Psoas muscle (tissue), 8 donors: ENCODE measurements around the gene SPSB4. TPM values are rescaled to one million over a fixed set of nuclear protein-coding genes. Genes with fewer than 3 reads are reported as not detected.

ENCODE experiments used
- ATAC-seq, 4 donors: fragments of 200-7000 bp; cut with Tn5 transposase; one replicate each; pipeline ENCODE4 v1.9.1; 2020; ENCODE audit warnings: moderate library complexity in 3 of 4, mild to moderate bottlenecking in 2 of 4
- DNase-seq, 2 donors: peaks; one replicate each; pipeline ENCODE4 v3.0.0-alpha.2; 2020
- H3K27ac ChIP-seq: fragments of 200-600 bp; one replicate; pipeline ENCODE4 v1.8.0; 2022
- H3K27me3 ChIP-seq, 3 donors: fragments of 200-600 bp in 1 of 3; one replicate each; pipeline versions ENCODE4 v1.6.1 to v1.8.0; 2013 to 2022; ENCODE audit warnings: low read length in 2 of 3, mild to moderate bottlenecking in 2 of 3, moderate library complexity in 1 of 3; ENCODE audit not compliant: insufficient read depth in 3 of 3
- H3K36me3 ChIP-seq, 2 donors: fragments of 200-600 bp in 1 of 2; one replicate each; pipeline versions ENCODE4 v1.6.1 to v1.8.0; 2013 to 2022; ENCODE audit warnings: low read depth in 1 of 2, mild to moderate bottlenecking in 1 of 2, moderate library complexity in 1 of 2; ENCODE audit not compliant: insufficient read depth in 1 of 2
- H3K4me1 ChIP-seq: fragments of 200-600 bp; one replicate; pipeline ENCODE4 v1.8.0; 2022
- H3K4me3 ChIP-seq: fragments of 200-600 bp; one replicate; pipeline ENCODE4 v1.8.0; 2022; ENCODE audit warnings: mild to moderate bottlenecking
- H3K9me3 ChIP-seq: fragments of 200-600 bp; one replicate; pipeline ENCODE4 v1.8.0; 2022
- WGBS, 3 donors: extraction: QIAGEN DNeasy Blood & Tissue Kit; methylation state at CpG; one replicate each; pipeline versions ENCODE4 v1.1.6 to v1.1.7; 2013; 5-methylcytosine and 5-hydroxymethylcytosine counted together
- intact Hi-C, 2 donors: fragments of 100-400 bp; cut with DNase I; formaldehyde crosslinking; loops; one replicate each; pipeline versions ENCODE4 v1.11.0 to v1.14.2; 2022
- polyA plus RNA-seq, 3 donors: library from polyadenylated mRNA; stranded (reverse); fragments of 200-250 nt; gene quantifications; one replicate each; pipeline ENCODE4 v1.2.3, GENCODE V29; 2013
- total RNA-seq, 4 donors: library from RNA; stranded (reverse); fragmentation: NEBNext Ultra II Directional in 2 of 4; extraction: Animal tissue kit (Norgen Biotek cat#: 25700) in 2 of 4; gene quantifications; one replicate each; pipeline versions ENCODE4 v1.2.1 to v1.2.4, GENCODE V29; 2021 to 2023
- TF ChIP-seq, protein P1 (sequence below): fragments of 200-600 bp; IDR thresholded peaks from one replicate; pipeline ENCODE4 v1.8.0; 2022; ENCODE audit warnings: antibody characterized with exemption
- donor health status: healthy with polysubstance abuse.
- donor health status: DM: no; HTN: no; CAD: no; lungs with moderate emphysema.
- donor health status: Bipolar disorder and iron deficiency.
- donor health status: healthy.
- donor health status: DM: yes; HTN: yes; CAD: no.
- donor health status: DM: no; HTN: no; CAD: no.
- donor health status: DM: no; HTN: no; CAD: no.
- donor health status: DM: yes; HTN: yes; CAD: no.

The SPSB4 gene
- total and polyA plus RNA-seq, 7 donors, result 0.39 to 1.9 (median 0.59) TPM

DNA sequence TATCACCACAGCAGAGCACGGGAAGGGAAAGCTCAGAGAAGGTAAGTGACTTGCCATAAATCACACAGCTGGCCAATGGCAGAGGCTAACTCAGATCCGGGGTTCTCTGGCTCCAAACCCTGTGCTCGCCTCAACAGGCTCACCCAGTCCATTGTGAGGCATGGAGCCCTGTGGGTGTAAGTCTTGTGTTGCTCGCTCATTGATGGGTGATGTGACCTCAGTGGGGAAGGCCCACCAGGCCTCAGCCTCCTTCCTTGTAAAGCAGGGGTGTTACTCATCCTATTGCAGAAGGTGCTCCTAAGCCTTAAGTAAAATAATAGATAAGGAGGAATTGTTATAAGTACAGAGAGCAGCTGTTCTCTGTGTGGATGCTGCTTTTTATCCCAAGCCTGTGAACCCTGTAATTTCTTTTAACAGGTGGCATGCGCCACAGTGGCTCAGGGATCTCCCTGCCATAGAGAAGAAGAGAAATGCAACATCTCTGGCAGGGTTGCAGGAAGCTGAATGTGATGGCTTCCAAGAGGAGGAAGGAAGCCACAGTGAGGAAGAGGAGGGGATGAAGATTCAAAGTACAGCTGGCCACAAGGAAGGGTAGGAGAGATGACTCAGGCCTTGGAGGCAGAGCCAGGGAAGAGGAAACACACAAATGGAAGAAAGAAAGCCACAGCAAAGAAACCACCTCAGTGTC is 30.9 kb upstream of the SPSB4 start:
- Histone ChIP-seq H3K27ac (no peak overlapping the region), H3K36me3 (no peaks in the 10 kb centered on the region), H3K4me1 (no peaks in the 10 kb centered on the region), H3K9me3 (no peaks in the 10 kb centered on the region), H3K27me3 (no peaks in the 10 kb centered on the region), H3K4me3 (no peak overlapping the region)
- TF ChIP-seq, protein P1, sequence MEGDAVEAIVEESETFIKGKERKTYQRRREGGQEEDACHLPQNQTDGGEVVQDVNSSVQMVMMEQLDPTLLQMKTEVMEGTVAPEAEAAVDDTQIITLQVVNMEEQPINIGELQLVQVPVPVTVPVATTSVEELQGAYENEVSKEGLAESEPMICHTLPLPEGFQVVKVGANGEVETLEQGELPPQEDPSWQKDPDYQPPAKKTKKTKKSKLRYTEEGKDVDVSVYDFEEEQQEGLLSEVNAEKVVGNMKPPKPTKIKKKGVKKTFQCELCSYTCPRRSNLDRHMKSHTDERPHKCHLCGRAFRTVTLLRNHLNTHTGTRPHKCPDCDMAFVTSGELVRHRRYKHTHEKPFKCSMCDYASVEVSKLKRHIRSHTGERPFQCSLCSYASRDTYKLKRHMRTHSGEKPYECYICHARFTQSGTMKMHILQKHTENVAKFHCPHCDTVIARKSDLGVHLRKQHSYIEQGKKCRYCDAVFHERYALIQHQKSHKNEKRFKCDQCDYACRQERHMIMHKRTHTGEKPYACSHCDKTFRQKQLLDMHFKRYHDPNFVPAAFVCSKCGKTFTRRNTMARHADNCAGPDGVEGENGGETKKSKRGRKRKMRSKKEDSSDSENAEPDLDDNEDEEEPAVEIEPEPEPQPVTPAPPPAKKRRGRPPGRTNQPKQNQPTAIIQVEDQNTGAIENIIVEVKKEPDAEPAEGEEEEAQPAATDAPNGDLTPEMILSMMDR, result no peak
- DNase-seq, result no peak
- WGBS, 3 donors, result 77 to 93% (median 83%) methylated on average over 5 of the region's 5 CpGs
- ATAC-seq, result no peak
- intact Hi-C loops, result no loop called here

DNA sequence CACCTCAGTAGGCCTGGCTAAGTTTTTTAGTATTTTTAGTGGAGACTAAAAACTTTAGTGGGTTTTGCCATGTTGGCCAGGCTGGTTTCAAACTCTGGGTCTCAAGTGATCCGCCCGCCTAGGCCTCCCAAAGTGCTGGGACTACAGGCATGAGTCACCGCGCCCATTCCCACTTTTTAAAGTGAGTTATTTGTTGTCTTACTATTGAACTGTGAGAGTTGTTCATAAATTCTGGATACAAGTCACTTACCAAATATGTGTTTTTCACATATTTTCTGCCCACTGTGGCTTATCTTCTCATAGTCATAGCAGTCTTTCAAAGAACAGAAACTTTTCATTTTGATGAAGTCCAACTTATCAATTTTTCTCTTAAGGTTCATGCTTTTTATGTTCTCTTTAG is 29.9 kb upstream of the SPSB4 start:
- WGBS, 3 donors, result 97 to 100% (median 98%) methylated on average over 4 of the region's 4 CpGs
- no peak for DNase-seq

DNA sequence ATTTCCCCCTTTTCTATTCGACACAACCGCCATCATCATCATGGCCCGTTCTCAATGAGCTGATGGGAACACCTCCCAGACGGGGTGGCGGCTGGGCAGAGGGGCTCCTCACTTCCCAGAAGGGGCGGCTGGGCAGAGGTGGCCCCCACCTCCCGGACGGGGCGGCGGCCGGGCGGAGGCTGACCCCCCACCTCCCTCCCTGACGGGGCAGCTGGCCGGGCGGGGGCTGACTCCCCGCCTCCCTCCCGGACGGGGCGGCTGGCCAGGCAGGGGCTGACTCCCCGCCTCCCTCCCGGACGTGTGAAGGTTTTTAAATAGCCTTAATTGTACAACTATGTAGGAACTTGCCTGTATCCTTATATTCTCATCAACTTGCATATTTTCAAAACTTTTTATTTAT is 20.9 kb upstream of the SPSB4 start:
- Histone ChIP-seq H3K36me3 (no peaks in the 10 kb centered on the region), H3K9me3 (no peaks in the 10 kb centered on the region), H3K4me3 (no peak overlapping the region), H3K27ac (no peak overlapping the region), H3K27me3 (no peaks in the 10 kb centered on the region), H3K4me1 (no peaks in the 10 kb centered on the region)
- WGBS, 3 donors, result 91 to 96% (median 93%) methylated on average over 21 to 22 of the region's 22 CpGs
- TF ChIP-seq, protein P1, result no peak
- intact Hi-C loops, result no loop called here
- no peak for DNase-seq
- no peak for ATAC-seq

More for the DNA sequence above, 29.9 kb upstream of the SPSB4 start:
- H3K9me3 ChIP-seq, result no peaks in the 10 kb centered on the region
- H3K27me3 ChIP-seq, result no peaks in the 10 kb centered on the region
- H3K4me3 ChIP-seq, result no peak overlapping the region
- no peaks in the 10 kb centered on the region for H3K4me1 ChIP-seq
- no peaks in the 10 kb centered on the region for H3K36me3 ChIP-seq
- H3K27ac ChIP-seq, result no peak overlapping the region
- no peak for ATAC-seq
- TF ChIP-seq, protein P1, result no peak
- intact Hi-C loops, result no loop called here

DNA sequence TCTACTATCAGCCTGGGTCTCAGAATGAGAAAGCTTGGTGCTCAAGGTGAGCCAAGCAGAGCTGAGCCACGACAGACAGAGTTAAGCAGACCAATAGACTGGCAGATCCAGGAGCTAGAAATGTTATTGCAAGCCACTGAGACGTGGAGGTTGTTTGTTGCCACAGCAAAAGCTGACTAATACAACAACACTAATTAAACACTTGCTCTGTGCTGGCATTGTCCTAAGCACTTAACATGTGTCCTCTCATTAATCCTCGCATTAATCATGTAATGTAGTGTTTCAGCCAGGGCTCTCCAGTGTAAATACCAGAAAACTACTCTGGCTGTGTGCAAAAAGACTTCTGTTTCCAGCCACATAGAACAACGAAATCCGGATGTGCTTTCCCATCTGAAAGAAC is 11.6 kb upstream of the SPSB4 start:
- no peaks in the 10 kb centered on the region for H3K9me3 ChIP-seq
- H3K36me3 ChIP-seq, result no peaks in the 10 kb centered on the region
- no peaks in the 10 kb centered on the region for H3K4me1 ChIP-seq
- TF ChIP-seq, protein P1, result no peak
- H3K4me3 ChIP-seq, result no peak overlapping the region
- WGBS, 3 donors, result 41 to 58% (median 46%) methylated on average over 5 of the region's 5 CpGs
- DNase-seq (no peak), ATAC-seq (no peak)
- peaks cover 0 to 2% (median 2%) of the 10 kb centered on the region in 3 donors for H3K27me3 ChIP-seq
- intact Hi-C loops, result no loop called here
- no peak overlapping the region for H3K27ac ChIP-seq
